Activated naive CD8-positive, alpha-beta T cell treated with anti-CD3 and anti-CD28 coated beads, Interleukin-2, amount 10 ng/mL, durations not matched to agents 7 days and 5 days (primary cell): Measurements from ENCODE around the gene CLSTN1. TPM values are rescaled to one million over a fixed set of nuclear protein-coding genes. Genes with fewer than 3 reads are reported as not detected.
"Not testable (repeated sequence)": the region's sequence is repeated elsewhere in the genome, so short reads cannot be mapped to it uniquely, and the experiment has no call there.

Experiments
- ATAC-seq: fragments of 150-1000 bp; cut with Tn5 transposase; one replicate; pipeline ENCODE4 v1.10.0; 2021; ENCODE audit warnings: low read depth, moderate library complexity
- POLR2A ChIA-PET: fragments of 350-600 bp; sonication (Branson Sonifier 250); formaldehyde crosslinking; loops from one replicate; lab custom pipeline; 2021; ENCODE audit warnings: antibody characterized with exemption; lab: Charles Lee
- DNase-seq: peaks from one replicate; pipeline ENCODE4 v3.0.0; 2021
- H3K27ac Mint-ChIP-seq: one replicate; pipeline ENCODE4 v1.8.0; 2022; ENCODE audit warnings: mild to moderate bottlenecking, mixed read lengths
- H3K27me3 Mint-ChIP-seq: one replicate; pipeline ENCODE4 v1.8.0; 2022; ENCODE audit warnings: mild to moderate bottlenecking, moderate library complexity, mixed read lengths
- H3K36me3 Mint-ChIP-seq: one replicate; pipeline ENCODE4 v1.8.0; 2021; ENCODE audit warnings: mild to moderate bottlenecking, mixed read lengths
- H3K4me1 Mint-ChIP-seq: one replicate; pipeline ENCODE4 v1.8.0; 2021; ENCODE audit warnings: mixed read lengths
- H3K4me3 Mint-ChIP-seq: one replicate; pipeline ENCODE4 v1.8.0; 2022; ENCODE audit warnings: mild to moderate bottlenecking, moderate library complexity, mixed read lengths
- H3K9me3 Mint-ChIP-seq: one replicate; pipeline ENCODE4 v1.8.0; 2021; ENCODE audit warnings: mixed read lengths
- total RNA-seq, 2 experiments: library from RNA; stranded (reverse); gene quantifications; one replicate each; pipeline ENCODE4 v1.2.3, GENCODE V29; 2021

CLSTN1 gene
- total RNA-seq, 2 experiments from 2014 or later = 104 to 106 TPM

- H3K4me1 Mint-ChIP-seq = peaks cover 2% of the 10 kb centered on the region
- POLR2A ChIA-PET = no interaction called here
- H3K27me3 Mint-ChIP-seq = no peaks in the 10 kb centered on the region
- no peak overlapping the region for H3K27ac Mint-ChIP-seq
- H3K4me3 Mint-ChIP-seq = no peak overlapping the region
- H3K36me3 Mint-ChIP-seq = peaks cover 12% of the 10 kb centered on the region
- H3K9me3 Mint-ChIP-seq = no peaks in the 10 kb centered on the region
- DNase-seq (no peak), ATAC-seq (no peak)
Measured at GRCh38 chr1:9753121-9753531, 70.6 kb downstream of the CLSTN1 start.

- Mint-ChIP-seq H3K4me1 (peaks cover 3% of the 10 kb centered on the region), H3K27me3 (no peaks in the 10 kb centered on the region), H3K9me3 (no peaks in the 10 kb centered on the region), H3K36me3 (peaks cover 14% of the 10 kb centered on the region), H3K27ac (no peak overlapping the region), H3K4me3 (no peak overlapping the region)
- ATAC-seq = no peak
- POLR2A ChIA-PET = no interaction called here
- no peak for DNase-seq
Measured at GRCh38 chr1:9751971-9752370, 71.8 kb downstream of the CLSTN1 start.

- no peaks in the 10 kb centered on the region for H3K9me3 Mint-ChIP-seq
- H3K36me3 Mint-ChIP-seq = peaks cover 16% of the 10 kb centered on the region
- H3K4me3 Mint-ChIP-seq = no peak overlapping the region
- no peaks in the 10 kb centered on the region for H3K27me3 Mint-ChIP-seq
- ATAC-seq = no peak
- no peak overlapping the region for H3K27ac Mint-ChIP-seq
- no peak for DNase-seq
- peaks cover 1% of the 10 kb centered on the region for H3K4me1 Mint-ChIP-seq
- POLR2A ChIA-PET = no interaction called here
Measured at GRCh38 chr1:9749361-9749760, 74.4 kb downstream of the CLSTN1 start.

GRCh38 chr1:9748391-9748790, 75.4 kb downstream of the CLSTN1 start:
- peaks cover 20% of the 10 kb centered on the region for H3K36me3 Mint-ChIP-seq
- H3K27me3 Mint-ChIP-seq, POLR2A ChIA-PET, H3K9me3 Mint-ChIP-seq, ATAC-seq, H3K4me3 Mint-ChIP-seq, H3K4me1 Mint-ChIP-seq, H3K27ac Mint-ChIP-seq, DNase-seq: not testable (repeated sequence)

GRCh38 chr1:9746651-9747050, 77.1 kb downstream of the CLSTN1 start:
- no peak for DNase-seq
- Mint-ChIP-seq H3K27me3 (no peaks in the 10 kb centered on the region), H3K4me1 (peaks cover 1% of the 10 kb centered on the region), H3K4me3 (no peak overlapping the region), H3K27ac (no peak overlapping the region), H3K36me3 (peaks cover 26% of the 10 kb centered on the region), H3K9me3 (no peaks in the 10 kb centered on the region)
- POLR2A ChIA-PET = interaction anchor here (0.7 to 1.5 kb wide), 2 partner anchors 12 to 60 kb away, joined by 6 to 7 read pairs; no protein-coding TSS in a partner anchor
- no peak for ATAC-seq

- Mint-ChIP-seq H3K4me3 (no peak overlapping the region), H3K27me3 (no peaks in the 10 kb centered on the region), H3K4me1 (peaks cover 1% of the 10 kb centered on the region), H3K9me3 (no peaks in the 10 kb centered on the region), H3K27ac (no peak overlapping the region), H3K36me3 (peaks cover 29% of the 10 kb centered on the region)
- DNase-seq (no peak), ATAC-seq (no peak)
- POLR2A ChIA-PET = interaction anchor here (0.7 to 1.5 kb wide), 2 partner anchors 12 to 60 kb away, joined by 6 to 7 read pairs; no protein-coding TSS in a partner anchor
Measured at GRCh38 chr1:9746211-9746610, 77.6 kb downstream of the CLSTN1 start.

GRCh38 chr1:9744106-9744799, 79.5 kb downstream of the CLSTN1 start:
- no peaks in the 10 kb centered on the region for H3K27me3 Mint-ChIP-seq
- no peaks in the 10 kb centered on the region for H3K9me3 Mint-ChIP-seq

GRCh38 chr1:9737671-9738070, 86.1 kb downstream of the CLSTN1 start:
- Mint-ChIP-seq H3K27me3 (no peaks in the 10 kb centered on the region), H3K9me3 (no peaks in the 10 kb centered on the region), H3K4me3 (no peak overlapping the region), H3K36me3 (peaks cover 39% of the 10 kb centered on the region), H3K4me1 (peaks cover 21% of the 10 kb centered on the region), H3K27ac (peak overlapping the region; percentile 49)
- ATAC-seq (no peak), DNase-seq (no peak)
- POLR2A ChIA-PET = interaction anchor here (0.5 kb wide), 1 partner anchor 47 kb away, joined by 4 read pairs; no protein-coding TSS in a partner anchor

More at GRCh38 chr1:9744106-9744799, 79.5 kb downstream of the CLSTN1 start:
- ATAC-seq = no peak
- no peak for DNase-seq
- Mint-ChIP-seq H3K27ac (no peak overlapping the region), H3K4me1 (peaks cover 1% of the 10 kb centered on the region), H3K4me3 (no peak overlapping the region), H3K36me3 (peaks cover 31% of the 10 kb centered on the region)
- POLR2A ChIA-PET = no interaction called here

GRCh38 chr1:9737057-9737456, 86.7 kb downstream of the CLSTN1 start:
- no peaks in the 10 kb centered on the region for H3K27me3 Mint-ChIP-seq
- POLR2A ChIA-PET = no interaction called here
- H3K4me3 Mint-ChIP-seq = no peak overlapping the region
- peaks cover 25% of the 10 kb centered on the region for H3K4me1 Mint-ChIP-seq
- peak overlapping the region; percentile 9 for H3K27ac Mint-ChIP-seq
- no peak for DNase-seq
- H3K9me3 Mint-ChIP-seq = no peaks in the 10 kb centered on the region
- H3K36me3 Mint-ChIP-seq = peaks cover 41% of the 10 kb centered on the region
- ATAC-seq = no peak

- Mint-ChIP-seq H3K27me3 (no peaks in the 10 kb centered on the region), H3K9me3 (no peaks in the 10 kb centered on the region), H3K27ac (no peak overlapping the region), H3K4me1 (peaks cover 30% of the 10 kb centered on the region), H3K36me3 (peaks cover 39% of the 10 kb centered on the region), H3K4me3 (no peak overlapping the region)
- no peak for ATAC-seq
- no peak for DNase-seq
- POLR2A ChIA-PET = no interaction called here
Measured at GRCh38 chr1:9736241-9736640, 87.5 kb downstream of the CLSTN1 start.

GRCh38 chr1:9735800-9736199, 88.0 kb downstream of the CLSTN1 start:
- peaks cover 33% of the 10 kb centered on the region for H3K4me1 Mint-ChIP-seq
- H3K36me3 Mint-ChIP-seq = peaks cover 36% of the 10 kb centered on the region
- H3K27ac Mint-ChIP-seq = peak overlapping the region; percentile 24
- H3K4me3 Mint-ChIP-seq = no peak overlapping the region
- POLR2A ChIA-PET = no interaction called here
- H3K27me3 Mint-ChIP-seq = no peaks in the 10 kb centered on the region
- DNase-seq = no peak
- no peaks in the 10 kb centered on the region for H3K9me3 Mint-ChIP-seq
- no peak for ATAC-seq

- peaks cover 48% of the 10 kb centered on the region for H3K4me1 Mint-ChIP-seq
- no peak for ATAC-seq
- no peak for DNase-seq
- POLR2A ChIA-PET = interaction anchor here (0.8 to 1.7 kb wide), 4 partner anchors 8 to 16 kb away, joined by 3 to 6 read pairs (median 4); no protein-coding TSS in a partner anchor
- H3K36me3 Mint-ChIP-seq = peaks cover 38% of the 10 kb centered on the region
- peak overlapping the region; percentile 87 for H3K27ac Mint-ChIP-seq
- H3K4me3 Mint-ChIP-seq = no peak overlapping the region
- no peaks in the 10 kb centered on the region for H3K27me3 Mint-ChIP-seq
- no peaks in the 10 kb centered on the region for H3K9me3 Mint-ChIP-seq
Measured at GRCh38 chr1:9733160-9733789, 90.5 kb downstream of the CLSTN1 start.

GRCh38 chr1:9732123-9732971, 91.4 kb downstream of the CLSTN1 start:
- Mint-ChIP-seq H3K4me3 (no peak overlapping the region), H3K9me3 (no peaks in the 10 kb centered on the region), H3K4me1 (peaks cover 52% of the 10 kb centered on the region), H3K27me3 (no peaks in the 10 kb centered on the region), H3K27ac (peak overlapping the region; percentile 87), H3K36me3 (peaks cover 38% of the 10 kb centered on the region)
- ATAC-seq (no peak), DNase-seq (no peak)
- POLR2A ChIA-PET = interaction anchor here (0.8 to 4.3 kb wide), 3 partner anchors 11 to 16 kb away, joined by 3 to 23 read pairs (median 6); no protein-coding TSS in a partner anchor
